ENCODE measurements around the gene FAM161B. TPM values are rescaled to one million over a fixed set of nuclear protein-coding genes. Genes with fewer than 3 reads are reported as not detected.

FAM161B gene
- polyA plus RNA-seq (2013, experiment 1 of 2) = 4.3 TPM
- 4.3 TPM for polyA plus RNA-seq (2013, experiment 2 of 2)

GRCh38 chr14:73949752-73950734 is at the start of gene FAM161B, which contains the start of gene COQ6:
Gene FAM161B, minus strand, starts transcription at chr14:73950094. Its CDS starts 68 bp downstream, at chr14:73950026.
Gene COQ6, plus strand, starts transcription at chr14:73950302. Its CDS starts 31 bp downstream, at chr14:73950333.
- H3K23ac ChIP-seq (ENCODE audit: low read length in 2 of 2) = no peak within 1 kb of the TSS
- under 1% methylated on average over 63 of the region's 70 CpGs for WGBS

GRCh38 chr14:73998726-73999125 is 48.8 kb upstream of the FAM161B start:
- no peak overlapping the region for H3K9ac ChIP-seq (ENCODE audit: low read length)
- no peak overlapping the region for H2BK15ac ChIP-seq (ENCODE audit: low read depth, poor library complexity, severe bottlenecking)
- no peak overlapping the region for H3K27ac ChIP-seq (ENCODE audit: low read length, poor library complexity, severe bottlenecking)
- no peak overlapping the region for H3K4ac ChIP-seq (ENCODE audit: low read depth in 1 of 2, low read length in 2 of 2)
- no peak for DNase-seq
- H4K91ac ChIP-seq (ENCODE audit: low read length) = no peak overlapping the region
- H4K8ac ChIP-seq (ENCODE audit: low read length) = no peak overlapping the region
- 98% methylated on average over 2 of the region's 2 CpGs for WGBS
- H2BK120ac ChIP-seq (ENCODE audit: low read depth, low read length) = no peak overlapping the region
- peaks cover 3 to 22% of the 10 kb centered on the region in 2 experiments for H3K36me3 ChIP-seq (ENCODE audit: control insufficient read depth in 1 of 2, insufficient read depth in 2 of 2, low read depth in 1 of 2, low read length in 2 of 2)
- H2AK5ac ChIP-seq (ENCODE audit: low read length, severe bottlenecking) = no peak overlapping the region
- H3K23ac ChIP-seq (ENCODE audit: low read length in 2 of 2) = no peak overlapping the region
- H3K18ac ChIP-seq (ENCODE audit: low read depth in 1 of 2, low read length in 2 of 2) = no peak overlapping the region
- H2BK5ac ChIP-seq (ENCODE audit: low read depth, low read length, poor library complexity, severe bottlenecking) = no peak overlapping the region
- no peaks in the 10 kb centered on the region for H3K9me3 ChIP-seq (ENCODE audit: control insufficient read depth, low read length)
- H2BK12ac ChIP-seq (ENCODE audit: low read length in 2 of 2) = no peak overlapping the region
- no peak overlapping the region for H3K4me2 ChIP-seq (ENCODE audit: low read length, poor library complexity, severe bottlenecking)
- no peak overlapping the region for H3K14ac ChIP-seq (ENCODE audit: low read length in 2 of 2)
- H3K4me3 ChIP-seq (ENCODE audit: insufficient read depth in 1 of 2, low read depth in 1 of 2, low read length in 2 of 2) = no peak overlapping the region
- H3K79me1 ChIP-seq (replicated peaks; ENCODE audit: low read length, poor library complexity, severe bottlenecking) = peaks cover 4% of the 10 kb centered on the region
- H3K27me3 ChIP-seq (ENCODE audit: control insufficient read depth in 1 of 2, insufficient read depth in 1 of 2, low read length in 2 of 2) = no peaks in the 10 kb centered on the region
- no peak overlapping the region for H2AFZ ChIP-seq (ENCODE audit: low read depth, low read length)
- H3K4me1 ChIP-seq (ENCODE audit: control insufficient read depth, insufficient read depth, low read depth, low read length) = peaks cover 6% of the 10 kb centered on the region

More at GRCh38 chr14:73949752-73950734, at the start of gene FAM161B, which contains the start of gene COQ6:
- Histone ChIP-seq H3K4me3 (ENCODE audit: insufficient read depth in 1 of 2, low read depth in 1 of 2, low read length in 2 of 2) (peak within 1 kb of the TSS; percentile 83 to 96), H3K36me3 (ENCODE audit: control insufficient read depth in 1 of 2, insufficient read depth in 2 of 2, low read depth in 1 of 2, low read length in 2 of 2) (peaks cover 9 to 16% of the 10 kb centered on the region in 2 experiments), H2BK120ac (ENCODE audit: low read depth, low read length) (peak within 1 kb of the TSS; percentile 6), H3K27ac (ENCODE audit: low read length, poor library complexity, severe bottlenecking) (peak within 1 kb of the TSS; percentile 65), H4K91ac (ENCODE audit: low read length) (peak within 1 kb of the TSS; percentile 89), H3K79me1 (replicated peaks; ENCODE audit: low read length, poor library complexity, severe bottlenecking) (peaks cover 6% of the 10 kb centered on the region), H3K9ac (ENCODE audit: low read length) (peak within 1 kb of the TSS; percentile 97), H3K14ac (ENCODE audit: low read length in 2 of 2) (peak within 1 kb of the TSS in 1 of 2 experiments; percentile 68), H2AK5ac (ENCODE audit: low read length, severe bottlenecking) (peak within 1 kb of the TSS; percentile 17), H2BK5ac (ENCODE audit: low read depth, low read length, poor library complexity, severe bottlenecking) (peak within 1 kb of the TSS; percentile 31), H3K9me3 (ENCODE audit: control insufficient read depth, low read length) (no peaks in the 10 kb centered on the region), H2BK15ac (ENCODE audit: low read depth, poor library complexity, severe bottlenecking) (peak within 1 kb of the TSS; percentile 0), H3K27me3 (ENCODE audit: control insufficient read depth in 1 of 2, insufficient read depth in 1 of 2, low read length in 2 of 2) (no peaks in the 10 kb centered on the region), H2BK12ac (ENCODE audit: low read length in 2 of 2) (peak within 1 kb of the TSS in 1 of 2 experiments; percentile 93), H4K8ac (ENCODE audit: low read length) (peak within 1 kb of the TSS; percentile 66), H3K4me2 (ENCODE audit: low read length, poor library complexity, severe bottlenecking) (peak within 1 kb of the TSS; percentile 57), H3K4ac (ENCODE audit: low read depth in 1 of 2, low read length in 2 of 2) (peak within 1 kb of the TSS; percentile 27 to 91), H3K18ac (ENCODE audit: low read depth in 1 of 2, low read length in 2 of 2) (peak within 1 kb of the TSS; percentile 78 to 96), H2AFZ (ENCODE audit: low read depth, low read length) (peak within 1 kb of the TSS; percentile 99), H3K4me1 (ENCODE audit: control insufficient read depth, insufficient read depth, low read depth, low read length) (peaks cover 3% of the 10 kb centered on the region)
- DNase-seq = peak; percentile 99

GRCh38 chr14:73997944-73998447 is 48.1 kb upstream of the FAM161B start:
- Histone ChIP-seq H3K79me1 (replicated peaks; ENCODE audit: low read length, poor library complexity, severe bottlenecking) (peaks cover 4% of the 10 kb centered on the region), H3K27ac (ENCODE audit: low read length, poor library complexity, severe bottlenecking) (peak overlapping the region; percentile 44), H3K4me2 (ENCODE audit: low read length, poor library complexity, severe bottlenecking) (no peak overlapping the region), H3K4me1 (ENCODE audit: control insufficient read depth, insufficient read depth, low read depth, low read length) (peaks cover 6% of the 10 kb centered on the region), H3K27me3 (ENCODE audit: control insufficient read depth in 1 of 2, insufficient read depth in 1 of 2, low read length in 2 of 2) (no peaks in the 10 kb centered on the region), H2BK120ac (ENCODE audit: low read depth, low read length) (no peak overlapping the region), H2BK12ac (ENCODE audit: low read length in 2 of 2) (no peak overlapping the region), H2AFZ (ENCODE audit: low read depth, low read length) (no peak overlapping the region), H2BK5ac (ENCODE audit: low read depth, low read length, poor library complexity, severe bottlenecking) (no peak overlapping the region), H3K9ac (ENCODE audit: low read length) (no peak overlapping the region), H4K91ac (ENCODE audit: low read length) (no peak overlapping the region), H3K9me3 (ENCODE audit: control insufficient read depth, low read length) (no peaks in the 10 kb centered on the region), H3K36me3 (ENCODE audit: control insufficient read depth in 1 of 2, insufficient read depth in 2 of 2, low read depth in 1 of 2, low read length in 2 of 2) (peaks cover 3 to 22% of the 10 kb centered on the region in 2 experiments), H3K4ac (ENCODE audit: low read depth in 1 of 2, low read length in 2 of 2) (no peak overlapping the region), H3K14ac (ENCODE audit: low read length in 2 of 2) (no peak overlapping the region), H3K18ac (ENCODE audit: low read depth in 1 of 2, low read length in 2 of 2) (no peak overlapping the region), H2AK5ac (ENCODE audit: low read length, severe bottlenecking) (peak overlapping the region; percentile 23), H2BK15ac (ENCODE audit: low read depth, poor library complexity, severe bottlenecking) (no peak overlapping the region), H3K4me3 (ENCODE audit: insufficient read depth in 1 of 2, low read depth in 1 of 2, low read length in 2 of 2) (no peak overlapping the region), H3K23ac (ENCODE audit: low read length in 2 of 2) (no peak overlapping the region), H4K8ac (ENCODE audit: low read length) (no peak overlapping the region)
- 95% methylated on average over 7 of the region's 7 CpGs for WGBS
- DNase-seq = no peak
